ENCODE measurements around the gene TSBP1.
"Not testable (repeated sequence)": the region's sequence is repeated elsewhere in the genome, so short reads cannot be mapped to it uniquely, and the experiment has no call there.

TSBP1 gene

DNA sequence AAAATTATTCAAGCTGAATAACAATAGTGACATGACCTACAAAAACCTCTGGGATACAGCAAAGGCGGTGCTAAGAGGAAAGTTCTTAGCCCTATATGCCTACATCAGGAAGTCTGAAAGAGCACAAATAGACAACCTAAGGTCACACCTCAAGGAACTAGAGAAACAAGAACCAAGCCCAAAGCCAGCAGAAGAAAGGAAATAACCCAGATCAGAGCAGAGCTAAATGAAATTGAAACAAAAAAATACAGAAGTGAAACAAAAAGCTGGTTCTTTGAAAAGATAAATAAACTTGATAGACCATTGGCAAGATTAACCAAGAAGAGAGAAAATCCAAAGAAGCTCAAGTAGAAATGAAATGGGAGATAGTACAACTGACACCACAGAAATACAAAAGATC lies 100.3 kb downstream of the TSBP1 start:
- no peak for FAIRE-seq

DNA sequence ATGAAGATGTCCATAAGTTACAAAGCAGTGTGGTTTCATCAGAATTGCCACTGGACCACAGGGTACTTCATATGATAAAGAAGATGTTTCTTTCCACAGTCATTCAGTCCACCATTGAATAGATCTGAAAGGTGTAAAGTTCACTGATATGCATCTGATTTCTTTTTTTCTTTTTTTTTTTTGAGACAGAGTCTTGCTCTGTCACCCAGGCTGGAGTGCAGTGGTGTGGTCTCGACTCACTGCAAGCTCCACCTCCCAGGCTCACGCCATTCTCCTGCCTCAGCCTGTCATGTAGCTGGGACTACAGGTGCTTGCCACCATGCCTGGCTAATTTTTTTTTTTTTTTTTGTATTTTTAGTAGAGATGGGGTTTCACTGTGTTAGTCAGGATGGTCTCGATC lies 103.2 kb downstream of the TSBP1 start:
- FAIRE-seq: not testable (repeated sequence)

GRCh38 chr6:32267035-32267434 lies 104.7 kb downstream of the TSBP1 start:
- FAIRE-seq: no peak

GRCh38 chr6:32257262-32257661 lies 114.4 kb downstream of the TSBP1 start:
- FAIRE-seq: not testable (repeated sequence)

DNA sequence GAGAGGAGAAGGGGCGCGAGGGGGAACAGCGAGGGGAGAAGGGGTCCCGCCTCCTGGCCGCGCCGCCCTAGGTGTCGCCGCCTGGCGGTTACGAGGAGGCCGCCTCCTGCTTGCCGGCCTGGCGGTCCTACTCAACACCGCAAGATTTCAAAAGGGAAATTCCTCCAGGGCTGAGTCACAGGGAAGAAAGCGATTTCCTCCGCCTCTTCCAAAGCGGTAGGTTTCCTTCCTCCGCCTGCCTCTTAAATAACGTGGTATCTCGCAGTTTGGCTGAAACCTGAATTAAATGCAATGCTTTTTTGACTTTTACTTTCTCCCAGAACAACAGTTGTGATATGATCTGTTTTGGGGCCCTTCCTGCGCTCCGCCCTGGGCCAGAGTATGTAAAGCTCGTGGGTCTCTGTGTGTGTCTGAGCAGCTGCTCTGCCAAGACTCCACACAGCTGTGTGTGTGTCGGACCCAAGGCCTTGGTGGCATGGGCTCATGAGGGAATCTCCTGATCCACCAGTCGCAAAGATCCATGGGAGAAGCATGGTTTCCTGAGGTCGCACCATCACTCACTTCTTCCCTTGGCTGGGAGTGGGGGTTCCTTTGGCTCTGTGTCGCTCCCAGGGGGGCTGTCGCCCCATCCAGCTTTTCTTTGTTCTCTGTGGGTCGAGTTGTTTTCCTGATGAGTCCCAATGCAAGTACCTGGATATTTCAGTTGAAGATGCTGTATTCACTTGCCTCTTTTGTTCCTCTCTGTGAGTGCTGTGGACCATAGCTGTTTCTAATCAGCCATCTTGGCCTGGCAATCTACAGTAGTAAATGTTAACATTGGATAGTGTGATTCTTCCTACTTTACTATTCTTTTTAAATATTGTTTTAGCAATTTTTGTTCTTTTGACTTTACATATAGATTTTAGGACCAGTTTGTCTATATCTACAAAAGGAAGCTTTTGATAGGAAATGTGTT lies 116.2 kb downstream of the TSBP1 start:
- FAIRE-seq: no peak

- no peak for FAIRE-seq
Measured at GRCh38 chr6:32254761-32255198, 116.9 kb downstream of the TSBP1 start.

DNA sequence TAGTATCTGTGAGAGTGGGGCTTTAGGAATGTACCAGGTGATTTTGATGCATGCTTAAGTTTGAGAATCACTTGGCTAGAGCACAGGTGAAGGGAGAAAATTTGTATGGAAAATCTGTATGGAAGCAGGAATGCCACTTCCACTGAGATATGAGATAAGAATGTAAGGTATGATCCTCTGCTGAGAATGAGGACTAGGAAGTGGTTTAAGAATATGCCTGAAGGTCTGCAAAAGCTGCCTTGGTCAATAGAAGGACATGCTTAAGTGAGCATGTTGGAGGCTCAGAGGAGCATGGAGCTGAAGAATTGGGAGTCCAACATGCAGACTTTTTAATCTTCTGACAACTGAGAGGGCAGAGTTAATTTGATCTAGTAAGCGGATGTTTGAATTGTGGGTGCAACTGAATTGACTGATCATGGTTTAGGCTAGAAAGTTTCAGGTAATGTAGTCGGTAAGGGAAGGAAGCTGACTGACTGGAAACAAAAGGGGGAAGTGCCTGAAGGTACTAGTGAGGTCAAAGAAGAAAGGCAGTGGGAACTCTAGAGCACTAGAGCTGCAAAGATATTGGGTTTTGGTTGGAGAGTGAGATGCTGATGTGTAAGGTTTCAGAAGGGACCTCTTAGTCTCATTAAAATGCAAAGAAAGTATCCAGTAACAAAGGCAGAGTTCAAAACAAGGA lies 119.2 kb downstream of the TSBP1 start:
- no peak for FAIRE-seq

DNA sequence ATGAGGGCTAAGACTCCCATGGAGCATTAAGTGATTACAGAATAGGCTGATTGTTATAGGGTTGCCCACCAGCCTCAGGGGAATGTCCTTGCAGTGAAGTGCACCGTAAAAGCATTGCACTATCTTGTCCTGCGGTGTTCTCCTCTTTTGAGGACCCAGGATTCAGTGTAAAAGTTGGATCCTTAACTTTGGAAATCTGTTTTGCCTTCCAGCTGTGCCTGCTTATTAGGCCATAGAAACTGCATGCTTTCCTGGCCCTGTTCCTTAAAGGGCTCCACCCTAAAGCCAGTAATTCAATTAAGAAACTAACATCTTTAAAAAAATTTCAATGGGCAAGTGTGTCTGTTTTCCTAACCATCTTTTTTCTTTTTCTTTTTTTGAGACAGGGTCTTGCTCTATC lies 122.4 kb downstream of the TSBP1 start:
- FAIRE-seq: no peak

GRCh38 chr6:32247401-32247800 lies 124.3 kb downstream of the TSBP1 start:
- FAIRE-seq: no peak

DNA sequence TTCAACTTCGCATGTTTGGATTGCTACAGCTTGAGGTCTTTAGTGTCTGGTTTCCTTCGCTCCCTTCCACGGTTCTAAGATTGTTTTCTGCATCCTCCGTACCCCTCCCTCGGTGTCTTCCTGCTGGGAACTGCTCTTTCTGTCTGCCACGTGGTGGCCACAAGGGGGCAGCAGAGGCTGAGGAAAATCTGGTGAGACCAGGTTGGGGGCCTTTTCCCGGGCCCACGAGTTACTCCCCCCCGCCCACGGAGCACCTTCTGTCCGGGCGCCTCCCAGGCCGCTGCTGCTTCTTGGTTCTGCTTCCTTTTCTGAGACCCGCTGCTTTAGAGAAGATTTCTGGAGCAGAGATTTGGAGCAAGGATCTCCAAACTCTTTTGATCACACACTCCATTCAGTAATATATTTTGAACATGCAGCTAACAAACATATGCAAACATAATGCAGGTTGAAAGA lies 126.7 kb downstream of the TSBP1 start:
- FAIRE-seq: no peak

DNA sequence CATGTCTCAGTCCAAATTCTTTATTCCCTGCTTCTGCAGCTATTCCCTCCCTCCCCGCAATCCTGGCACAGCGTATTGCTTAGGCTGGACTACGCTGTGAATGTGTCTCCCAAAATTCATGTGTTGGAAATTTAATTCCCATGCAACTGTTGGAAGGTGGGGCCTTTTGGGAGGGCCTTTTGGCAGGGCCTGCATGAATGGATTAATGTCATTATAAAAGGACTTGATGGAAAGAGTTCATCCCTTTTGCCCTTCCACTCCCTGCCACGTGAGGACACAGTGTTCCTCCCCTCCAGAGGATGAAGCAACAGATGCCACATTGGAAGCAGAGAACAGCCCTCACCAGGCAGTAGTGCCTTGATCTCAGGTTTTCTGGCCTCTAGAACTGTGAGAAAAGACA lies 127.4 kb downstream of the TSBP1 start:
- no peak for FAIRE-seq
